KMS-11 (cell line): ENCODE measurements around the gene TIMP3.

Experiments used
- H2AFZ ChIP-seq: fragments of 200-600 bp; sonication (generic); 2 replicates; pipeline ENCODE4 v1.6.1; 2016; ENCODE audit warnings: antibody characterized with exemption, mixed run types, low read depth
- H3K27ac ChIP-seq: fragments of 200-600 bp; sonication (generic); 2 replicates; pipeline ENCODE4 v1.6.1; 2016; ENCODE audit warnings: mild to moderate bottlenecking, mixed run types
- H3K27me3 ChIP-seq: fragments of 200-600 bp; sonication (generic); 2 replicates; pipeline ENCODE4 v1.6.1; 2017; ENCODE audit warnings: mild to moderate bottlenecking, low read depth, mixed run types, moderate library complexity; ENCODE audit not compliant: insufficient read depth
- H3K36me3 ChIP-seq: fragments of 200-600 bp; sonication (generic); 2 replicates; pipeline ENCODE4 v1.6.1; 2017; ENCODE audit warnings: mild to moderate bottlenecking, mixed run types; ENCODE audit not compliant: insufficient read depth
- H3K4me1 ChIP-seq: fragments of 200-600 bp; sonication (generic); 2 replicates; pipeline ENCODE4 v1.6.1; 2016; ENCODE audit warnings: mild to moderate bottlenecking, low read depth, mixed run types; ENCODE audit not compliant: poor library complexity, severe bottlenecking
- H3K4me2 ChIP-seq: fragments of 200-600 bp; sonication (generic); 2 replicates; pipeline ENCODE4 v1.7.0; 2016; ENCODE audit warnings: mild to moderate bottlenecking, mixed run types
- H3K4me3 ChIP-seq: fragments of 200-600 bp; sonication (generic); IDR thresholded peaks from 2 replicates; pipeline ENCODE4 v1.6.1; 2017; ENCODE audit warnings: low read depth, low read length, mixed read lengths; ENCODE audit not compliant: insufficient read depth
- H3K79me2 ChIP-seq: fragments of 200-600 bp; sonication (generic); 2 replicates; pipeline ENCODE4 v1.6.1; 2016; ENCODE audit warnings: low read depth, mixed run types; ENCODE audit not compliant: insufficient read depth
- H3K9ac ChIP-seq: fragments of 200-600 bp; sonication (generic); 2 replicates; pipeline ENCODE4 v1.6.1; 2016; ENCODE audit warnings: mild to moderate bottlenecking, mixed run types
- H4K20me1 ChIP-seq: fragments of 200-600 bp; sonication (generic); 2 replicates; pipeline ENCODE4 v1.6.1; 2016; ENCODE audit warnings: mild to moderate bottlenecking, mixed run types; ENCODE audit not compliant: insufficient read depth
- TF ChIP-seq, protein P1 (sequence below): fragments of 200-600 bp; sonication (generic); conservative IDR thresholded peaks from 2 replicates; pipeline ENCODE4 v1.6.1; 2017; ENCODE audit warnings: low read depth, mild to moderate bottlenecking, antibody characterized with exemption, low read length, moderate library complexity, mixed read lengths

Gene TIMP3

GRCh38 chr22:32814285-32814860 lies 12.9 kb downstream of the TIMP3 start:
- TF ChIP-seq, protein P1, sequence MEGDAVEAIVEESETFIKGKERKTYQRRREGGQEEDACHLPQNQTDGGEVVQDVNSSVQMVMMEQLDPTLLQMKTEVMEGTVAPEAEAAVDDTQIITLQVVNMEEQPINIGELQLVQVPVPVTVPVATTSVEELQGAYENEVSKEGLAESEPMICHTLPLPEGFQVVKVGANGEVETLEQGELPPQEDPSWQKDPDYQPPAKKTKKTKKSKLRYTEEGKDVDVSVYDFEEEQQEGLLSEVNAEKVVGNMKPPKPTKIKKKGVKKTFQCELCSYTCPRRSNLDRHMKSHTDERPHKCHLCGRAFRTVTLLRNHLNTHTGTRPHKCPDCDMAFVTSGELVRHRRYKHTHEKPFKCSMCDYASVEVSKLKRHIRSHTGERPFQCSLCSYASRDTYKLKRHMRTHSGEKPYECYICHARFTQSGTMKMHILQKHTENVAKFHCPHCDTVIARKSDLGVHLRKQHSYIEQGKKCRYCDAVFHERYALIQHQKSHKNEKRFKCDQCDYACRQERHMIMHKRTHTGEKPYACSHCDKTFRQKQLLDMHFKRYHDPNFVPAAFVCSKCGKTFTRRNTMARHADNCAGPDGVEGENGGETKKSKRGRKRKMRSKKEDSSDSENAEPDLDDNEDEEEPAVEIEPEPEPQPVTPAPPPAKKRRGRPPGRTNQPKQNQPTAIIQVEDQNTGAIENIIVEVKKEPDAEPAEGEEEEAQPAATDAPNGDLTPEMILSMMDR, result no peak
- no peaks in the 10 kb centered on the region for H3K27me3 ChIP-seq
- no peaks in the 10 kb centered on the region for H3K4me1 ChIP-seq
- no peaks in the 10 kb centered on the region for H4K20me1 ChIP-seq
- no peak overlapping the region for H3K9ac ChIP-seq
- no peak overlapping the region for H3K4me3 ChIP-seq
- H3K36me3 ChIP-seq, result no peaks in the 10 kb centered on the region
- H2AFZ ChIP-seq, result no peak overlapping the region
- H3K27ac ChIP-seq, result no peak overlapping the region
- H3K4me2 ChIP-seq, result no peak overlapping the region
- H3K79me2 ChIP-seq, result no peaks in the 10 kb centered on the region

DNA sequence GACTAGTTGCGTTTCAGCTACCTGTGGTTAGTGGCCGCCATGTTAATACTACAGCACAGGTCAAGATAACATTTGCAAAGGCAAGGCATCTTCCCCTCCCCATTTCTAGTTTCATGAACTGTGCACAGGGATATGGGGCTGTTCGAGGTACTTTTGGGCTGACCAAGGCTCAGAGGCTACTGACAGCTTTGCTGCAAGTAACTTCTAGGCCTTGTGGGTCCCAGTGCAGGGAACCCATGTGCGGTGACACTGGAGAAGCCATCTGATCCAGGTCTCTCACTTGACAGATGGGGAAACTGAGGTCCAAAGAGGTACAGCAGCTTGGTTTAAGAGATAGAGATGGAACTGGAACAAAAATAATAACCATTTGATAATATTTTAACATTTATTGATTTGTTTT lies 13.6 kb downstream of the TIMP3 start:
- H3K4me3 ChIP-seq, result no peak overlapping the region
- H3K4me2 ChIP-seq, result no peak overlapping the region
- H3K27ac ChIP-seq, result no peak overlapping the region
- H3K9ac ChIP-seq, result no peak overlapping the region
- H2AFZ ChIP-seq, result no peak overlapping the region
- TF ChIP-seq, protein P1, result no peak
- no peaks in the 10 kb centered on the region for H3K27me3 ChIP-seq
- H3K79me2 ChIP-seq, result no peaks in the 10 kb centered on the region
- H3K36me3 ChIP-seq, result no peaks in the 10 kb centered on the region
- H3K4me1 ChIP-seq, result no peaks in the 10 kb centered on the region
- H4K20me1 ChIP-seq, result no peaks in the 10 kb centered on the region

DNA sequence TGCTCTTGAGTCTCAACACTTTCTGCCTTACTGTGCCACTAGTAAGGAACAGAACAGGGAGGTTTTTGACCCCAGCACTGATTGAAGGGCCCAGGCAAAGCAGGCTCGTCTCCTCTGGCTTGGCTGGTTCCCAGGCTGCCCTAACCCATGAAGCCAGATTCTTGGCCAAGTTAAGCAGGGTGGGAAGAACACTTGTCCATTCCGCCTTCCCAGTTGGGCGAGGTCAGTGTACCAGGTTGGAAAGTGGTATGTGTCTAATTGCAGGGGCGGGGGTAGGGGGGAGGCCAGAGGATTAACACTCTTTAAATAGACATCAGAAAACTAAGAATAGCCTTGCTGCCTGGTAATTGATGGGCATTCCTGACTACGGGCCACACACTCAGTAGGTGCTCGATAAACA lies 14.4 kb downstream of the TIMP3 start:
- Histone ChIP-seq H3K4me1 (no peaks in the 10 kb centered on the region), H2AFZ (no peak overlapping the region), H3K36me3 (no peaks in the 10 kb centered on the region), H4K20me1 (no peaks in the 10 kb centered on the region), H3K4me3 (no peak overlapping the region), H3K27ac (no peak overlapping the region), H3K79me2 (no peaks in the 10 kb centered on the region), H3K27me3 (no peaks in the 10 kb centered on the region), H3K9ac (no peak overlapping the region), H3K4me2 (no peak overlapping the region)
- TF ChIP-seq, protein P1, result no peak

DNA sequence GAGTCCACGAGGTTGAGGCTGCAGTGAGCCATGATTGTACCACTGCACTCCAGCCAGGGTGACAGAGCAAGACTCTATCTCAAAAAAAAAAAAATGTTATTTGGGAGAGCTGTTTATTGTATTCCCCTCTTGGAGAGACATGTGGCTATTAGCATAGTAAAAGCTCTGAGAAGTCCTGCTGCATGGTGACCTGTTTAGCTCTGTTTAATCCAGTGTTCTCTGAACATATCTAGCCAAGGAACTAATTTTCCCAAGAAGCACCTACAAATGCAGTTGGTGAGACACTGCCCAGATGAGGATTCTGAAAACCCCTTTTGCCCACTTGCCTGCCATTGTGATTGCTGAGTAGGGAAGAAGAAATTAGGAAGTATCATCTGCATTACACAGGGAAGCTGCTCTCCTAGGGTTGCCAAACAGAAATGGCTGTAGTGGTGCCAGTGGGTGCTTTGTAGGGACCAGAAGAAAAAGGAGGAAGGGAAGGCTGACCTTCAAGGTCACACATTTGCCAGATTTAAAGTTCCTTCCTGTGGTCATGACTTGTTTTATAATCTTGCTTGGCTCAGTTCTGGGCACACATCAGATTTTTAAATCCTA lies 15.7 kb downstream of the TIMP3 start:
- Histone ChIP-seq H3K27ac (no peak overlapping the region), H3K4me2 (no peak overlapping the region), H3K36me3 (no peaks in the 10 kb centered on the region), H4K20me1 (no peaks in the 10 kb centered on the region), H3K4me1 (no peaks in the 10 kb centered on the region), H3K27me3 (no peaks in the 10 kb centered on the region), H3K4me3 (no peak overlapping the region), H3K79me2 (no peaks in the 10 kb centered on the region), H2AFZ (no peak overlapping the region), H3K9ac (no peak overlapping the region)
- TF ChIP-seq, protein P1, result no peak
